ENCODE results near the gene INSC. TPM values are rescaled to one million over a fixed set of nuclear protein-coding genes. Genes with fewer than 3 reads are reported as not detected.

Gene INSC
- total RNA-seq, 1 donor from 2014 or later: not detected

- Mint-ChIP-seq H3K27me3 (ENCODE audit: unreplicated experiment) (no peaks in the 10 kb centered on the region), H3K27ac (ENCODE audit: unreplicated experiment) (no peak overlapping the region), H3K36me3 (ENCODE audit: unreplicated experiment) (no peaks in the 10 kb centered on the region), H3K4me1 (ENCODE audit: unreplicated experiment) (no peaks in the 10 kb centered on the region), H3K9me3 (ENCODE audit: unreplicated experiment) (no peaks in the 10 kb centered on the region), H3K4me3 (ENCODE audit: unreplicated experiment) (no peak overlapping the region)
- DNase-seq (ENCODE audit: extremely low spot score, unreplicated experiment): no peak
- no peak for TF ChIP-seq CTCF (IDR thresholded peaks at IDR 0.05)
Observed at GRCh38 chr11:15228331-15228849, 113.7 kb downstream of the INSC start.

GRCh38 chr11:15229069-15229468, 114.3 kb downstream of the INSC start:
- DNase-seq (ENCODE audit: extremely low spot score, unreplicated experiment): no peak
- H3K4me1 Mint-ChIP-seq (ENCODE audit: unreplicated experiment): no peaks in the 10 kb centered on the region
- H3K4me3 Mint-ChIP-seq (ENCODE audit: unreplicated experiment): no peak overlapping the region
- H3K36me3 Mint-ChIP-seq (ENCODE audit: unreplicated experiment): no peaks in the 10 kb centered on the region
- no peaks in the 10 kb centered on the region for H3K9me3 Mint-ChIP-seq (ENCODE audit: unreplicated experiment)
- no peak overlapping the region for H3K27ac Mint-ChIP-seq (ENCODE audit: unreplicated experiment)
- no peak for TF ChIP-seq CTCF (IDR thresholded peaks at IDR 0.05)
- H3K27me3 Mint-ChIP-seq (ENCODE audit: unreplicated experiment): no peaks in the 10 kb centered on the region

- Mint-ChIP-seq H3K27me3 (ENCODE audit: unreplicated experiment) (no peaks in the 10 kb centered on the region), H3K4me1 (ENCODE audit: unreplicated experiment) (no peaks in the 10 kb centered on the region), H3K27ac (ENCODE audit: unreplicated experiment) (no peak overlapping the region), H3K4me3 (ENCODE audit: unreplicated experiment) (no peak overlapping the region), H3K9me3 (ENCODE audit: unreplicated experiment) (no peaks in the 10 kb centered on the region), H3K36me3 (ENCODE audit: unreplicated experiment) (no peaks in the 10 kb centered on the region)
- DNase-seq (ENCODE audit: extremely low spot score, unreplicated experiment): no peak
- no peak for TF ChIP-seq CTCF (IDR thresholded peaks at IDR 0.05)
Observed at GRCh38 chr11:15232496-15232895, 117.8 kb downstream of the INSC start.

- no peak for DNase-seq (ENCODE audit: extremely low spot score, unreplicated experiment)
Observed at GRCh38 chr11:15233371-15234165, 118.8 kb downstream of the INSC start.

More at GRCh38 chr11:15233371-15234165, 118.8 kb downstream of the INSC start:
- no peaks in the 10 kb centered on the region for H3K9me3 Mint-ChIP-seq (ENCODE audit: unreplicated experiment)
- no peaks in the 10 kb centered on the region for H3K4me1 Mint-ChIP-seq (ENCODE audit: unreplicated experiment)
- no peaks in the 10 kb centered on the region for H3K27me3 Mint-ChIP-seq (ENCODE audit: unreplicated experiment)
- no peak overlapping the region for H3K27ac Mint-ChIP-seq (ENCODE audit: unreplicated experiment)
- H3K4me3 Mint-ChIP-seq (ENCODE audit: unreplicated experiment): no peak overlapping the region
- no peaks in the 10 kb centered on the region for H3K36me3 Mint-ChIP-seq (ENCODE audit: unreplicated experiment)
- TF ChIP-seq CTCF (IDR thresholded peaks at IDR 0.05): no peak
